Eye (tissue), 1 donor: Measurements from ENCODE around the gene GALM.
"Not testable (repeated sequence)": the region's sequence is repeated elsewhere in the genome, so short reads cannot be mapped to it uniquely, and the experiment has no call there.

Source experiments
- DNase-seq: peaks from one replicate; pipeline ENCODE4 v3.0.0-alpha.2; 2015

Gene GALM

GRCh38 chr2:38650012-38650411, 15.9 kb upstream of the GALM start:
- no peak for DNase-seq

GRCh38 chr2:38650717-38651116, 15.2 kb upstream of the GALM start:
- no peak for DNase-seq

GRCh38 chr2:38652431-38653273, 13.3 kb upstream of the GALM start:
- no peak for DNase-seq

- no peak for DNase-seq
Observed at GRCh38 chr2:38653380-38653714, 12.6 kb upstream of the GALM start.

GRCh38 chr2:38653715-38654527, 12.0 kb upstream of the GALM start:
- DNase-seq: no peak

- no peak for DNase-seq
Observed at GRCh38 chr2:38654528-38655381, 11.2 kb upstream of the GALM start.

GRCh38 chr2:38655441-38655840, 10.5 kb upstream of the GALM start:
- no peak for DNase-seq

GRCh38 chr2:38656866-38657480, 8.9 kb upstream of the GALM start:
- no peak for DNase-seq

GRCh38 chr2:38658613-38659012, 7.3 kb upstream of the GALM start:
- DNase-seq: no peak

GRCh38 chr2:38659115-38659514, 6.8 kb upstream of the GALM start:
- DNase-seq: no peak

- DNase-seq: no peak
Observed at GRCh38 chr2:38660282-38660681, 5.6 kb upstream of the GALM start.

- DNase-seq: no peak
Observed at GRCh38 chr2:38661306-38661705, 4.6 kb upstream of the GALM start.

- DNase-seq: no peak
Observed at GRCh38 chr2:38666556-38666910, 619 bp downstream of the GALM start.

- DNase-seq: no peak
Observed at GRCh38 chr2:38668092-38668491, 2.2 kb downstream of the GALM start.

GRCh38 chr2:38668779-38669479, 3.0 kb downstream of the GALM start:
- no peak for DNase-seq

GRCh38 chr2:38671303-38671702, 5.4 kb downstream of the GALM start:
- no peak for DNase-seq

GRCh38 chr2:38671946-38672345, 6.0 kb downstream of the GALM start:
- no peak for DNase-seq

- DNase-seq: peak; percentile 68
Observed at GRCh38 chr2:38672445-38673391, 6.8 kb downstream of the GALM start.

- no peak for DNase-seq
Observed at GRCh38 chr2:38676681-38677080, 10.8 kb downstream of the GALM start.

GRCh38 chr2:38680868-38681267, 15.0 kb downstream of the GALM start:
- DNase-seq: not testable (repeated sequence)

- no peak for DNase-seq
Observed at GRCh38 chr2:38682008-38682575, 16.2 kb downstream of the GALM start.
